NAMALWA (cell line): ENCODE data around the gene LMTK2.

Experiments
- DNase-seq: peaks from one replicate; pipeline ENCODE4 v3.0.0-alpha.2; 2015; ENCODE audit warnings: low spot score

LMTK2 gene

DNA sequence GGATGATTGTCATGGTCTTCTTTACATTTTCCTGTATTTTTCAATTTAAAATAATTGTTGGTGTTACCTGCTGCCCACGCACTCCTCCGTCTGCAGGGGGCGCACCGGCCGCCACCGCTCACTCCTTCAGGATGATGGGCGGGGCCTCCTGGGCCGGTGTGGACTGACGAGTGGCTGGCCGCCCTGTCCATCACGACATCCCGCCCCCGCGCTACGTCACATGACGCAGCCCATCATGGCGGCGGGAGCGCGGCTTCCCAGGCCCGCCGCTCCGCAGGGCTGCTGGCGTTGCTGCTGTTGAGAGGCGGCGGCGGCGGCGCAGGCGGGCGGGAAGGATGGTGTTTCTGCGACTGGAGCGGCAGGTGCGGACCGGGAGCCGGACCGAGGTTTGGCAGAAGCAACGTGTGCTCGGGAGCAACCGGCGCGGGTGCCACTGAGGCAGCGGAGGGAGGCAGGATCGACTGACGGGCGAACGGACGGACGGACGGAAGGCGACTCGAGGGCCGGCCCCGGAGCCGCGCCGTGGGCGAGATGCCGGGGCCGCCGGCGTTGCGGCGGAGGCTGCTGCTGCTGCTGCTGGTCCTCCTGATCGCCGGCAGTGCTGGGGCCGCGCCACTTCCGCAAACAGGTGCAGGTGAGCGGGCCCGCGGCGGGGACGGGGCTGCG, at the start of gene LMTK2:
Gene LMTK2 (plus strand): TSS at position 216 of the 666 bp plus-strand sequence. CDS start 316 bp downstream, at position 532.
- DNase-seq = peak; percentile 97

DNA sequence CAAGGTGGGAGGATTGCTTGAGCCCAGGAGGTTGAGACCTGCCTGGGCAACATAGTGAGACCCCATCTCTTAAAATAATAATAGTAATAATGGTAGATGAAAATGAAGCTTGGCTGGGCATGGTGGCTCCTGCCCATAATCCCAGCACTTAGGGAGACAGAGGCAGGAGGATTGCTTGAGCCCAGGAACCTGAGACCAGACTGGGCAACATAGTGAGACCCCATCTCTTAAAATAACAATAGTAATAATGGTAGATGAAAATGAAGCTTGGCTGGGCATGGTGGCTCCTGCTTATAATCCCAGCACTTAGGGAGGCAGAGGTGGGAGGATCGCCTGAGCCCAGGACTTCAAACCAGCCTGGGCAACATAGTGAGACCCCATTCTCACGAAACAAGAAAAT, 49.5 kb upstream of the LMTK2 start:
- DNase-seq = no peak

DNA sequence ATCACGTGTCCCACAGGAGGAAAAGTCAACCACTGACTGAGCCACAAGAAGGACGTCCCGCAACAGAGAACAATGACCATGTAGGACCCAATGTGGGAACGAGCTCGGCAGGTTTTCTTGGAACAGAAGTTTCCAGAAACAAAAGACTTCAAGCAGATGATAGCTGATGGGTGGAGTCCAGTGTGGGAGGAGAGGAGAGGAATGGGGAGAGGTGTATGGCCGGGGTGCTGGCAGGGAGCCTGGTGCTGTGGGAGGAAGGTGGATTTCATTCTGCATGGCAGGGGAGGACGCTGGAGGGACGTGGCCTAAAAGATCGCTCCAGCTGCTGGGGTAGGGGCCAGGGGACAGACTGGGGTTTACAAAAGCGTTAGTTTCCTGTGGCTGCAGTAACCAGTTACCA, 48.5 kb upstream of the LMTK2 start:
- no peak for DNase-seq

DNA sequence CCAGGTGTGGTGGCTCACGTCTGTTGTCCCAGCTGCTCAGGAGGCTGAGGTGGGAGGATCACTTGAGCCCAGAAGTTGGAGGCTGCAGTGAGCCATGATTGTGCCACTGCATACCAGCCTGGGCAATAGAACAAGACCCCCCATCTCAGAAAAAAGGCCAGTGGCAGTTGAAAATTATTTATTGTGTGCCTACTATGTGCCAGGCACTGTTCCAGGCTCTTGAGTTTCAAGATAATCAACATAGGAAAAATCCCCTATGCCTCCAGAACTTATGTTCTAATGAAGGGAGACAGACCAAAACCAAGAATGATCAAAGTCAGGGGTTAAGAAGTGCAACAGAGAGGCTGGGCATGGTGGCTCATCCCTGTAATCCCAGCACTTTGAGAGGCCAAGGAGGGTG, 42.4 kb upstream of the LMTK2 start:
- no peak for DNase-seq

DNA sequence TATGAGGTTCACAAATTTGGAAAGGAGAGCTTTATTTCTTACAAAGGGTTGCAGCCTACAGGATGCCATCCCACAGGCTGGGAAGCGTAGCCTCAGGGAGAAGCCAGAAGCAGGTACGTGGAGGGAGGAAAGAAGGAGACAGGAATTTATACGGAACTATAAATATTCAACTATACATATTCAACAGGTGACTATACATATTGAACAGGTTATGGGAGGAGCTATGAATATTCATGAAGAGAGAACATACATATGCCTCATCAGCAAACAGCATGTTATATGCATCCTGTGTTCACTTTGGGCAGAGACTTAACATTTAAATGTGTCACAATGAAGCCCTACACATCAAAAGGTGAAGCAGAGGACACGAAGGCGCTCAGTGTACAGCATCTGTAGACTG, 40.5 kb upstream of the LMTK2 start:
- peak; percentile 43 for DNase-seq

DNA sequence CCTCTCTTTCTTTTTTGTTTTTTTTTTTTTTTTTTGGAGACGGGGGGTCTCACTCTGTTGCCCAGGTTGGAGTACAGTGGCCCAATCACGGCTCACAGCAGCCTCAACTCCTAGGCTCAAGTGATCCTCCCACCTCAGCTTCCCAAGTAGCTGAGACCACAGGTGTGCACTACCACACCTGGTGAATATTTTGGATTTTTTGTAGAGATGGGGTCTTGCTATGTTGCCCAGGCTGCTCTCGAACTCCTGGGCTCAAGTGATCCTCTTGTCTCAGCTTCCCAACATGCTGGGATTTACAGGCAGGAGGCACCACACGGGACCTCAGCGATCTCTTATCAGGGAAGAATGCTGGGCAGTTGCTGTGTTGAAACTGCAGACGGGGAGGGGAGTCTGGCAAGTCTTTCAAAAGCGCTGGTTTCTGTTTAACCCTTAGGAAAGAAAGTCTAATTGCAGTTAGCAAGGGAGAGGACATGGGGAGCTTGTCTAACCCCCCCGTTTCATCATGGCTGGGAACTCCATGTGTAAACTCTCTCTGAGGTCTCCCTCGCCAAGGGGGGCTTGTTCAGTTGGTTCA, 39.6 kb upstream of the LMTK2 start:
- DNase-seq = no peak

DNA sequence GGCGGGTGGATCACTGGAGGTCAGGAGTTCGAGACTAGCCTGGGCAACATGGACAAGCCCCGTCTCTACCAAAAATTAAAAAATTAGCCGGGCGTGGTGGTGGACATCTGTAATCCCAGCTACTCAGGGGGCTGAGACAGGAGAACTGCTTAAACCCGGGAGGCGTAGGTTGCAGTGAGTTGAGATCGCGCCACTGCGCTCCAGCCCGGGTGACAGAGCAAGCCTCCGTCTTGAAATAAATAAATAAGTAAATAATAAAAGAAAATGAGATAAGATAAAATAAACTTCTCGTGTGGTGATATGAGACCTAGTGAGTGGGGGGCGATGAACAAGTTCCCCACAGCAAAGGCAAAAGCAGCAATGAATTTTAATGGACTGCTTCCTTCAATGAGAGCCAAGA, 33.6 kb upstream of the LMTK2 start:
- DNase-seq = no peak

DNA sequence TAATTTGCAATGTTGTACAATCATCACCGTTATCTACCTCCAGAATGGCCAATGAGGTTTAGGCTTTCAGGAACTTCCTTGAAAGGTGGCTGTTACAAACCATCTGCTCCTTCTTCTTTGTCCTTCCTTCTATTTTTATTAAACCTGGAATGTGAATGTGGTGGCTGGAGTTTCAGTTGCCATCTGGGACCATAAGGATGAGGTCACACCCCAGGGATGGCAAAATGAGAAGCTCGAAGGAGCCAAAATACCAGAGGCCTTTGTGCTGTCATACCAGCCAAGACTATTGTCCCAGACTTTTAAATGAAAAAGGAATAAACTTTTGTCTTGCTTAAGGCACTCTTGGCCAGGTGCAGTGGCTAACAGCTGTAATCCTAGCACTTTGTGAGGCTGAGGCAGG, 30.9 kb upstream of the LMTK2 start:
- no peak for DNase-seq

DNA sequence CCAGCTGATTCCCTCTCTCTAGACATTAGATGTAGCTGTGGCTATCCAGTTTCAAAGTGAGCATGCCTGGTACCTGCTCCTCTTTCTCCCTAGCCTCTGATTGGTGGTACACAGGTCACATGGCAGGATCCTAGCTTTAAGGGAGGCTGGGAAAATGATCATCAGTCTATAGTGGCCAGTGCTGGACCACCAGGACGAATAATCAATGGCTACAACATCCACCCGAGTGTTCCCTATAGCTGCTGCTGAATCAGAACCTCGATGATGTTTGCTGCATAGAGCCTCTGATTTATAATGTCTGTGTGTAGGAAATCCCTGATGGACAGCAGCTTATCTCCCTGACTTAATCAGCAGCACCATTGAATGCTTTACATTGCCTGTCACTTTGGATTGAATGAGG, 28.9 kb upstream of the LMTK2 start:
- no peak for DNase-seq

DNA sequence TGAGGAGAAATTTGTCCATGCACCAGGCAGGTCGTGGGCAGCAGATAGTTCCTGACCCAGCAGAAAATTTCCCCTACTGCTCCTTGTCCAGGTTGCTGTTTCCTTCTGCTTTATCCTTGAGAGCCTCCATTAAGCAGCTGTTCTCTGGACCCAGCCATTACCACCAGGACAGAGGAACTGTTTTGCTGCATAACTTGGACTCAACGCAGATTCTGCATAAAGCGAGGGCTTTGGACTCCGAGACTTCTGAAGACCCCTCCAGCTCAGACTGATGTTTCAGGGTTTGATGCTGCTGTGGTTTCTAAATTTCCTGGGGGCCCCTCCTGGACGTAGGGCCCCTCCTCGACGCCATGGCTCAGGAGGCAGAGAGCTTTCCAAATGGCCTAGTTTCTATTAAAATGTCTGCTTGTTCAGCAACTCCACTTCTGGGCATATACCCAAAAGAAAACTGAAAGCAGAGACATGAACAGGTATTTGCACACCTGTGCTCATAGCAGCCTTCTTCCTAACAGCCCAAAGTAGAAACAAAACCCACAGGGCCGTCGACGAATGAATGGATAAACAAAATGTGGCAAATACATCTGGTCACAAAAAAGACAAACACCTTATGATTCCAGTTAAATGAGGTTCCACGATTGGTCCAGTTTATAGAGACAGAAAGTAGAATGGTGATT, 28.3 kb upstream of the LMTK2 start:
- DNase-seq = no peak

DNA sequence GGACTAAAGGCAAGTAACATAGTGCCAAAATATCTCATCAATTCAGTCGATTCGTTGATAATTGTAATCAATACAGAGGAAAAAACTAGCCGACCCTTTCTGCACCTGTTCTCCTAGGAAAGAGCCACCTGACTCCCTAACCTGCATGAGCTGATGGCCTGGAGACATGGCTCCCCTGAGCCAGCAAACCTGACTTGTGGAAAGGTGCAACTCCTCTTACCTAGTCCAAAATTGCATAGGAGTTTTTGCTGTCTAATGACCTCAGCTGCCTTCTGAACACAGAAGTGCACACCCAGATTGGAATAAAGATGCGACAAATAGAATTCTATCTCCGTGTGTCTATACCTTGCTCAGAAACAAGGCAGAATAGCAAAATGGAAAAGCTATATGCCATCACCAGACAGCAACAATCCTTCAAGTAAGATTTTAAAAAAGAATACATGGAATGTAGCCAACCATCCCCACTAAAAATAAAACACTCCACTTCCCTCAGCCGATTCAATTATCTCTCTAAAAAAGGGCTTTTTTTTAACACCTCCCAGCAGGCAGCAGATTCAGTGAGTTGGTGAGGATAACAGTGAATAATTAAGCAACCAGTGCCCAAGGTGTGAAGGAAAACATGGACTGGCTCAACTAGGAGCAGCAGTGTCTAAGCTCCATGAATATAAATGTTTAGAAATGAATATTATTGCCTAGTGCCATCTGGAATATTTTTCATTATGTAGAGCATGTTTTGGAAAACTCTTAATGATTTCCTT, 26.6 kb upstream of the LMTK2 start:
- DNase-seq = no peak

DNA sequence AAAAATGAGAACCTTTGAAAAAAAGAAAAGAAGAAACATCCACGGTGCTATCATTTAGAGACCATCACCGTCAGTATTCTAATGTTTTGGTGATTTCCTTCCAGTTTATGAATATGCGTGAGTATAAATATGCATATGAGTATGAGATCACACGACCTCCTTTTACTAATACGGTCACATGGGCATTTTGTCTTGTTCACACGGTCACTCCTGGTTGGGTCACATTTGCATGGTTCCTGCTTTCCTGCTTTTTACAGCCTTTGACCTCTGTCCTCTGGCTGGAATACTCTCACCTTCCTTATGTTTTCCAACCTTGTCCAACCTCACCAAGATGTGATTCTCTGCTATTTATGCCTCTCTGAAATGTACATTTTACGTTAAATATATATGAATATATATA, 25.3 kb upstream of the LMTK2 start:
- peak; percentile 29 for DNase-seq

DNA sequence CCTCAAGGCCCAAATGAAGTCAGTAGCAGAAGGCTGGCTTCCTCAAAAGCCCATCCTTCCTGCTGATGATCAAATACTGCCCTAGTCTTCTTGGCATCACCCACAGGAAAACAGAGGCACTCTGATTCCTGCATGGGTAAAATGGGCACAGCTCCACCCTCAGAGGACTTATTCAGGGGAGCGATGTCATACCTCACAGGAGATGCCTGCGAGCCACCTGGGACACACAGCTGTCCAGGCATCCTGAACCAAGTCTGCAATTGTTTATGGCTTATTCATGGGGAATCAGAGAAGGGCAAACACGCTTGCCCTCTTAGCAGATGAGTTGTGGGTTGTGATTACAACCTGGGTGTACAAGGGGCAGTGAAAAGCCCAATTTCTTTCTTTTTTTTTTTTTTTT, 22.0 kb upstream of the LMTK2 start:
- no peak for DNase-seq

DNA sequence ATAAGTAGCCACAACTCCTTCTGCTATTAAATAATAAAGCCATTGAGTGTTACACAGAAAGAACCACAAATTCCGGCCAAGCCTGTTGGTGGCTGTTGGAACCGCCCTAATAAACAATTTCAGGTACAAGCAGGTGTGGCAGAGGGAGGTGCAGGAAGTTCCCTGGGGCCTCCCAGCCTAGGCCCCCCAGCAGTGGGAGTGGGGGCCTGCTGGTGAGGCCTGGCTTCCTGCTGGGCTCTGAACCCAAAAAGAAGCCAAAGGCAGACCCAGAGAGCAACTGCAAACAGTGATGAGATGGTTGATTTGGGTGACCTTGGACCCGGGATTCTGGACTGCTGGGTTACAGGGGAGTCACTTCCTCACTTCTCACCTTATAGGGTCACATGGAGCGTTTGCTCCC, 21.0 kb upstream of the LMTK2 start:
- no peak for DNase-seq

DNA sequence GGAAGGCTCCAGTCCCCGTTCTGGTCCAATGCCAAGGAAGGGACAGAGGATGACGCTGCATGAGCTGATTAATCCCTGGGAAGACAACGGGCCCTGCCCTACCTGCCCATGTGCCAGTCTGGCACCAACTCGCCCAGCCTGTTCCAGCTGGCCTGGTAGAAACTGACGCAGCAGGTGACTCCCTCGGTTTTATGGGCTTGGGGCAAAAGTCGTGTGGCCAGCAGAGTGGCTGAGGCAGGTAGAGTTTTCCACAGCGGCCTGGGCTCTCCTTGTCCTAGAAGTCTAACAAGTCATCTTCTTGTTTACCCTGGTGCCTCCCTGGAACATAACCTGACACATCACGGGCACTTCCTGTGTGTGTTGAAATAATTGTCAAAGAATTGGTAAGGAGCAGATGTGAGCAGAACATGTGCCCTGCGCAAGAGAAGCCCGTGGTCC, 20.4 kb upstream of the LMTK2 start:
- DNase-seq = no peak

DNA sequence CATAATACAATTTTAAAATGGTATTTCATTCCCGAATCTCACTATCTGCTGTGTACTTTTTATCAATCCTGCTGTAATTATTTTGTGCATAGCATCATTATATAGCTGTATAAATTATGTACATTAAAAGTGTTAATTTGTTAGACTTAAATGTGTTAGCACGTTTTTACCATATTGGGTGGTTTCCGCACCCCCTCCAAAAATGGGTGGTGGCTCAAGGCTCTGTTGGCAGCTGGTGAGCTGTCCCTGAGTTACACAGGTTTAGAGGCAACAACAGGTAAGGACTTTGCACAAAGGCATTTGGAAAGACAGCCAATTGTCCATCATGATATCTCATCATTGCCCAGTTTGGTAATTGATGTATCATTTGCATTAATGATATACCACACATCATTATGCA, 18.6 kb upstream of the LMTK2 start:
- no peak for DNase-seq

DNA sequence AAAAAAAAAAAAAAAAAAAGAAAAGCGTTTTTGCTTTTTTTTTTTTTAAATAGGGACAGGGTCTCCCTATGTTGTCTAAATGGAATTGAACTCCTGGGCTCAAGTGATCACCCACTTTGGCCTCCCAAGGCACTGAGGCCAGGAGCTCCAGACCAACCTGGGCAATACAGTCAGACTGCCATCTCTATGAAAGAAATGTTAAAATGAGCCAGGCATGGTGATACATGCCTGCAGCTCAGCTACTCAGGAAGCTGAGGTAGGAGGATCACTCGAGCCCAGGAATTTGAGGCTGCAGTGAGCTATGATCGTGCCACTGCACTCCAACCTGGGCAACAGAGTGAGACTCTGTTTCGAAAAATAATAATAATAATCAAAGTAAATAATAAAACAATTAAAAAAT, 16.5 kb upstream of the LMTK2 start:
- no peak for DNase-seq

DNA sequence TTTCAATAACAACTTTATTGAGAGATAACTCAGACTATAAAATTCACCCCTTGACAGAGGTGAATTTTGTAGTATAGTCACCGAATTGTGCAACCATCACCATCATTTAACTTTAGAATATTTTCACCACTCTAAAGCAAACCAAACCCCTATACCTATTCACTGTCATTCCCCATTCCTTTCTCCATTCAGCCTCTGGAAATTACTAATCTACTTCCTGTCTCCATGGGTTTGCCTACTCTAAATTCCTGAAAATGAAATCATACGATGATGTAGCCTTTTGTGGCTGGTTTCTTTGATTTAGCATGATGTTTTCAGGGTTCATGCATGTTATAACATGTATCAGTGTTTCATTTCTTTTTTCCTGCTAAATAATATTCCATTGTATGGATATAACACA, 15.6 kb upstream of the LMTK2 start:
- no peak for DNase-seq

DNA sequence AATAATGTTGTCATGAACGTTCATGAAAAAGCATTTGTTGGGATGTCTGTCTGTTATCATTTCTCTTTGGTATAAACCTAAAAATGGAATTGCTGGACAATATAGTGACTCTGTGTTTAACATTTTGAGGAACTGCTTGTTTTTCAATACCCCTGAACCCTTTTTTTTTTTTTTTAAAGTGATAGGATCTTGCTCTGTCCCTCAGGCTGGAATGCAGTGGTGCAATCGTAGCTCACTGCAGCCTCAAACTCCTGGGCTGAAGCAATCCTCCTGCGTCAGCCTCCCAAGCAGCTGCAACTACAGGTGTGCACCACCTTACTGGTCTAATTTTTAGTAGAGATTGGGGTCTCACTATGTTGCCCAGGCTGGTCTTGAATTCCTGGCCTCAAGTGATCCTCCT, 15.1 kb upstream of the LMTK2 start:
- DNase-seq = no peak

DNA sequence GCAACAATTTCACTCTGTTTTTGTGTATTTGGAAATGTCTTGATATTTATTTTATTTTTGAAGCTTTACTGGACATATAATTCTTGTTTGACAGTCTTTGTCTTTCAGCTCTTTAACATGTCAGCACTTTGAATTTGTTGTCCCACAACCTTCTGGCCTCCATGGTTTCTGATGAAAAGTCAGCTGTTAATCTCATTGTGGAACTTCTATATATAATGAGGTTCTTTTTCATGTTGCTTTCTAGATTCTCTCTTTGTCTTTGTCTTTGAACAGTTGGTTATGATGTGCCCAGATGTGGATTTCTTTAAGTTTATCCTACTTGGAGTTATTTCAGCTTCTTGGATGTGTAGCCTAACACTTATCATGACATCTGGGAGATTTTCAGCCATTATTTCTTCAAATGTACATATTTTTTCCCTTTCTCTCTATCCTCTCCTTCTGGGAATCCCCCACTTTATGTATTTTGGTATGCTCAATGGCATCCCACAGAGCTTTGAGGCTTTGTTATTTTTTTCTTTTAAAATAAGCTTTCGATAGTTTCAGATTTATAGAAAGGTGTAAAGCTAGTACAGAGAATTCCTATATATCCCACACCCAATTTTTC, 9.5 kb upstream of the LMTK2 start:
- DNase-seq = no peak

DNA sequence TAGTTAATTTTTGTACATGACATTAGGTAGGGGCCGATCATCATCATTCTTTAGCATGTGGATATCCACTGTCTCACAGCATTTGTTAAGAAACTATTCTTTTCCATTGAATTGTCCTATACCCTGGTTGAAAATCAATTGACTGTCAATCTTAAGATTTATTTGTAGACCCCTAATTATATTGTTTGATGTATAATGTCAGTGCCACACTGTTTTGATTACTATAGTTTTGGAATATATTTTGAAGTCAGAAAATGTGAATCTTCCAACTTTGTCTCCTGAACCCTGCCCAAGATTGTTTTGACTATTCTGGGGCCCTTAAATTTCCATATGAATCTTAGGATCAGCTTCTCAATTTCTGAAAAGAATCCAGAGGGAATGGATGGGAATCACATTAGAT, 6.6 kb upstream of the LMTK2 start:
- no peak for DNase-seq

DNA sequence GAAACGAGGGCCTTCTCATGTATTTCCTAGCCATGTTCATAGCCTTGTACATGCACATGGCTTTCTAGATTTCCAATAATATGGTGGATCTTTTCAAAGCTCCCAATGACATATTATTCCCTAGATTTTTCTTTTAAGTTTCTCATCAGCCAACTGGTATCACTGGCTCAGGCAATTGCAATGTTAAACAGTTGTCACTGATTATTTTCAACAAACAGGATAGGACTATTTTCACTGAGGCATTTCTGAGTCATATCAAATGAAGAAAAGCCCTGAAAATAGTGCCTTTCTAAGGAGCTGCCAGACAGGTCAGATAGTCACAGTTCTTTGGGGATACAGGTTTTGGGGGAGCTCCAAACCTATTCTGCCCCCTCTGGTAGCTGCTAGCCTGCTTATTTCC, 4.5 kb upstream of the LMTK2 start:
- DNase-seq = no peak
